K562 (cell line): Measurements from ENCODE around the gene FRMD5. TPM values are rescaled to one million over a fixed set of nuclear protein-coding genes. Genes with fewer than 3 reads are reported as not detected.

Source experiments
- ATAC-seq: fragments of 200-7000 bp; cut with Tn5 transposase; 3 replicates; pipeline ENCODE4 v1.9.1; 2020; ENCODE audit warnings: moderate library complexity
- BruUV-seq: library from RNA; stranded (reverse); fragments of 400-500 nt; replicated peaks from 2 replicates; lab custom pipeline; 2021; lab: Mats Ljungman, UMichigan
- CTCF ChIA-PET: fragments of 300-600 bp; formaldehyde crosslinking; extraction: SDS; loops from one replicate; lab custom pipeline; 2021; ENCODE audit warnings: low intra/inter-chr PET ratio; lab: Yijun Ruan, JAX
- POLR2A ChIA-PET: fragments of 300-600, 350-650 bp; sonication (Branson Sonifier 250); formaldehyde crosslinking; extraction: SDS; loops from one replicate; lab custom pipeline; 2021; ENCODE audit warnings: antibody characterized with exemption, inconsistent platforms; lab: Yijun Ruan, JAX
- DNase-seq, 4 experiments: peaks; one replicate each; pipeline versions ENCODE4 v3.0.0 to v3.0.0-alpha.2; 2011 to 2018; ENCODE audit warnings: low spot score in 3 of 4, mixed read lengths in 3 of 4; ENCODE audit errors: extremely low read depth in 1 of 4
- FAIRE-seq: peaks from 2 replicates; lab custom pipeline; 2011; peaks lifted over from hg19 to GRCh38; lab: Jason Lieb, UNC
- H2AFZ ChIP-seq: 2 replicates; pipeline ENCODE4 v1.6.0; 2011; ENCODE audit warnings: low read depth, low read length, control low read depth, inconsistent platforms
- H3K27ac ChIP-seq: fragments of 200-600 bp; 3 replicates; pipeline ENCODE4 v1.8.0; 2011; ENCODE audit warnings: low read depth, mild to moderate bottlenecking, control low read depth, inconsistent platforms, low read length, moderate library complexity, mixed read lengths; ENCODE audit errors: extremely low read depth
- H3K27me3 ChIP-seq, 2 experiments: fragments of 300-600 bp in 1 of 2; 2 replicates in 1 of 2; 3 replicates in 1 of 2; pipeline versions ENCODE4 v1.6.0 to v1.8.0; 2011; ENCODE audit warnings: inconsistent platforms in 2 of 2, low read length in 2 of 2, mild to moderate bottlenecking in 1 of 2, mixed read lengths in 1 of 2, moderate library complexity in 1 of 2; ENCODE audit not compliant: control insufficient read depth in 2 of 2, insufficient read depth in 2 of 2
- H3K36me3 ChIP-seq: fragments of 300-600 bp; 3 replicates; pipeline ENCODE4 v1.8.0; 2011; ENCODE audit warnings: mild to moderate bottlenecking, low read length, inconsistent platforms; ENCODE audit not compliant: control insufficient read depth, insufficient read depth
- H3K4me1 ChIP-seq, 2 experiments: fragments of 200-600 bp in 1 of 2; replicated peaks in 1 of 2; 2 replicates in 1 of 2; 3 replicates in 1 of 2; pipeline versions ENCODE4 v1.5.1 to v1.8.0; 2011; ENCODE audit warnings: inconsistent platforms in 2 of 2, low read length in 2 of 2, mild to moderate bottlenecking in 1 of 2, mixed read lengths in 1 of 2, moderate library complexity in 1 of 2; ENCODE audit not compliant: control insufficient read depth in 2 of 2, insufficient read depth in 2 of 2
- H3K4me2 ChIP-seq: 2 replicates; pipeline ENCODE4 v1.6.1; 2011; ENCODE audit warnings: low read length, control low read depth, inconsistent platforms, mixed read lengths; ENCODE audit not compliant: insufficient read depth
- H3K4me3 ChIP-seq: fragments of 200-600 bp; sonication (generic), shearing (Covaris generic); 2 replicates; pipeline ENCODE4 v1.5.1; 2016; ENCODE audit warnings: control low read depth, inconsistent platforms
- H3K79me2 ChIP-seq: fragments of 200-600 bp; 3 replicates; pipeline ENCODE4 v1.8.0; 2011; ENCODE audit warnings: low read length, inconsistent platforms; ENCODE audit not compliant: control insufficient read depth, insufficient read depth
- H3K9ac ChIP-seq, 2 experiments: 2 replicates each; pipeline versions ENCODE4 v1.6.0 to v1.6.1; 2011; ENCODE audit warnings: low read depth in 2 of 2, low read length in 2 of 2, control low read depth in 1 of 2, inconsistent platforms in 1 of 2, mild to moderate bottlenecking in 1 of 2, mixed read lengths in 1 of 2; ENCODE audit not compliant: insufficient read depth in 1 of 2
- H3K9me1 ChIP-seq: one replicate; pipeline ENCODE4 v1.6.0; 2011; ENCODE audit warnings: inconsistent platforms, mild to moderate bottlenecking, low read length, moderate library complexity; ENCODE audit not compliant: control insufficient read depth, insufficient read depth
- H3K9me3 ChIP-seq: replicated peaks from 2 replicates; pipeline ENCODE4 v1.5.1; 2011; ENCODE audit warnings: low read depth, low read length, inconsistent platforms; ENCODE audit not compliant: control insufficient read depth, insufficient read depth
- H4K20me1 ChIP-seq: replicated peaks from 2 replicates; pipeline ENCODE4 v1.6.1; 2011; ENCODE audit warnings: low read length, inconsistent platforms, mixed read lengths; ENCODE audit not compliant: control insufficient read depth, insufficient read depth
- DLX4 ChIP-seq: fragments of 250-450 bp; sonication (Bioruptor Pico); IDR thresholded peaks from 2 replicates; pipeline ENCODE4 v1.6.1; 2021; ENCODE audit warnings: mild to moderate bottlenecking
- EWSR1 ChIP-seq: fragments of 450-650 bp; IDR thresholded peaks from 2 replicates; pipeline ENCODE4 v1.6.1; 2018; ENCODE audit warnings: borderline replicate concordance, mild to moderate bottlenecking, low read depth, moderate library complexity; ENCODE audit not compliant: partially characterized antibody
- MITF ChIP-seq: IDR thresholded peaks from 2 replicates; pipeline ENCODE4 v1.6.1; 2014; ENCODE audit warnings: antibody characterized with exemption
- MYC ChIP-seq, 2 experiments: fragments of 250-450 bp in 1 of 2; sonication (Bioruptor Pico) in 1 of 2; IDR thresholded peaks; 2 replicates each; pipeline versions ENCODE4 v1.5.1 to v1.6.1; 2012 to 2021; ENCODE audit warnings: low read depth in 2 of 2, borderline replicate concordance in 1 of 2, improper control_type of control experiment in 1 of 2, low read length in 1 of 2, mild to moderate bottlenecking in 1 of 2, moderate library complexity in 1 of 2
- PBX2 ChIP-seq, 2 experiments: IDR thresholded peaks in 1 of 2; conservative IDR thresholded peaks in 1 of 2; 2 replicates each; pipeline ENCODE4 v1.6.1; 2016; ENCODE audit warnings: low read depth in 2 of 2, mild to moderate bottlenecking in 1 of 2, missing compliant biosample characterization in 1 of 2, missing genetic modification characterization in 1 of 2, moderate library complexity in 1 of 2
- PHF8 ChIP-seq: fragments of 200-600 bp; sonication (generic); IDR thresholded peaks from 2 replicates; pipeline ENCODE4 v1.6.1; 2012; ENCODE audit warnings: mixed run types, mild to moderate bottlenecking, inconsistent platforms, low read length, moderate library complexity, borderline replicate concordance
- WGBS: fragments of 100-300 bp; shearing (Covaris generic); methylation state at CpG from one replicate; pipeline ENCODE4 v1.1.6; 2016; ENCODE audit warnings: low coverage, mixed read lengths; ENCODE audit not compliant: insufficient coverage; ENCODE audit errors: missing lambda C conversion rate; 5-methylcytosine and 5-hydroxymethylcytosine counted together
- in situ Hi-C: fragments of 300-500 bp; cut with MboI; formaldehyde crosslinking; loops from 4 replicates; pipeline ENCODE4 v1.15.0; 2018; ENCODE audit warnings: inconsistent platforms, mixed read lengths
- intact Hi-C: fragments of 100-400 bp; cut with micrococcal nuclease; formaldehyde crosslinking; loops from 2 replicates; pipeline ENCODE4 v1.14.2; 2022
- polyA plus RNA-seq, 8 experiments: library from polyadenylated mRNA; depleted of rRNA in 4 of 8; stranded (reverse) in 5 of 8; unstranded in 3 of 8; fragments of >200 nt; fragmentation: Nextera tagmentation in 2 of 8; fragmentation: Illumina TruSeq in 1 of 8; extraction: Ambion mirVana in 2 of 8; extraction: Trizol in 1 of 8; gene quantifications; 2 replicates each; pipeline versions ENCODE4 v1.2.1 to v1.2.3, GENCODE V29; 2011 to 2014; ENCODE audit warnings: inconsistent platforms in 1 of 8, missing spikeins in 1 of 8
- total RNA-seq, 7 experiments: library from RNA; depleted of rRNA in 6 of 7; stranded (reverse); fragments of >200 nt in 6 of 7; fragmentation: Illumina TruSeq in 2 of 7; extraction: Trizol in 2 of 7; gene quantifications; 2 replicates each; pipeline versions ENCODE4 v1.2.1 to v1.2.3, GENCODE V29; 2011 to 2021; ENCODE audit warnings: low replicate concordance in 1 of 7

FRMD5 gene
- total and polyA plus RNA-seq, 9 of the 15 experiments (the other 6 are each of a cell fraction or from before 2014, with no cell fraction given): 0.13 to 0.38 TPM; not detected in 7

- Histone ChIP-seq H3K27ac (no peak overlapping the region), H3K9me3 (no peaks in the 10 kb centered on the region), H3K27me3 (peaks cover 8 to 14% of the 10 kb centered on the region in 2 experiments; a peak in 4 of 5 replicates), H3K79me2 (no peaks in the 10 kb centered on the region), H3K9me1 (no peaks in the 10 kb centered on the region), H3K4me1 (no peaks in the 10 kb centered on the region; a peak in 1 of 5 replicates), H3K9ac (no peak overlapping the region), H3K4me3 (no peak overlapping the region), H4K20me1 (no peaks in the 10 kb centered on the region), H3K36me3 (no peaks in the 10 kb centered on the region), H3K4me2 (no peak overlapping the region), H2AFZ (no peak overlapping the region)
- ChIA-PET CTCF (interaction anchor here (0.7 kb wide), 1 partner anchor 255 kb away, joined by 3 read pairs; no protein-coding TSS in a partner anchor), POLR2A (interaction anchor here (0.6 kb wide), 1 partner anchor 8 kb away, joined by 3 read pairs; no protein-coding TSS in a partner anchor)
- 0% methylated on average over 1 of the region's 1 CpG for WGBS
- TF ChIP-seq MYC (IDR thresholded peaks at IDR 0.05; ENCODE audit: low read depth, low read length) (no peak), MYC (CRISPR knock-in tag; IDR thresholded peaks at IDR 0.05; ENCODE audit: borderline replicate concordance, low read depth) (no peak), EWSR1 (no peak), MITF (no peak), DLX4 (CRISPR knock-in tag) (no peak), PBX2 (CRISPR knock-in tag; IDR thresholded peaks at IDR 0.05; ENCODE audit: low read depth) (no peak), PBX2 (tag; conservative IDR thresholded peaks at IDR 0.05; ENCODE audit: low read depth) (no peak), PHF8 (no peak)
- ATAC-seq (no peak), FAIRE-seq (no peak), DNase-seq (no peak)
- BruUV-seq: no TSS peak
- in situ Hi-C loops (no loop called here), intact Hi-C loops (loop anchor here (5.0 to 10.0 kb wide), 5 partner anchors 100 to 318 kb away; partner anchors contain the start of genes CTDSPL2 and EIF3J)
These were observed 21.9 kb upstream of the FRMD5 start for GRCh38 chr15:44216958-44217357.
